ES-I3 (cell line): ENCODE data around the gene F11.
A peak's percentile ranks its signal among the peaks of the same experiment; 100 is the strongest.
"Not testable (repeated sequence)": the region's sequence is repeated elsewhere in the genome, so short reads cannot be mapped to it uniquely, and the experiment has no call there.

Experiments
- H3K36me3 ChIP-seq: 2 replicates; pipeline ENCODE4 v1.6.1; 2013; ENCODE audit warnings: mild to moderate bottlenecking, low read length, control low read depth, moderate library complexity; ENCODE audit not compliant: insufficient read depth
- H3K4me1 ChIP-seq: 2 replicates; pipeline ENCODE4 v1.6.1; 2013; ENCODE audit warnings: mild to moderate bottlenecking, control low read depth, low read length; ENCODE audit not compliant: insufficient read depth
- H3K9ac ChIP-seq: 2 replicates; pipeline ENCODE4 v1.6.1; 2013; ENCODE audit warnings: low read depth, mild to moderate bottlenecking, low read length, moderate library complexity
- H3K9me3 ChIP-seq: 2 replicates; pipeline ENCODE4 v1.6.1; 2013; ENCODE audit warnings: mild to moderate bottlenecking, low read length, moderate library complexity; ENCODE audit not compliant: control insufficient read depth, insufficient read depth

F11 gene

GRCh38 chr4:186241616-186242015 lies 24.4 kb upstream of the F11 start:
- no peak overlapping the region for H3K9ac ChIP-seq
- H3K4me1 ChIP-seq = peaks cover 12% of the 10 kb centered on the region
- peaks cover 4% of the 10 kb centered on the region; the same call in 1 of the 2 replicates for H3K36me3 ChIP-seq
- H3K9me3 ChIP-seq = peaks cover 4% of the 10 kb centered on the region; the same call in 1 of the 2 replicates

- H3K9ac ChIP-seq, H3K9me3 ChIP-seq, H3K36me3 ChIP-seq: not testable (repeated sequence)
- H3K4me1 ChIP-seq = peaks cover 12% of the 10 kb centered on the region
Measured at GRCh38 chr4:186242031-186242430, 24.0 kb upstream of the F11 start.

- H3K36me3 ChIP-seq = peaks cover 4% of the 10 kb centered on the region; the same call in 1 of the 2 replicates
- peaks cover 15% of the 10 kb centered on the region for H3K4me1 ChIP-seq
- H3K9ac ChIP-seq = no peak overlapping the region
- peaks cover 4% of the 10 kb centered on the region; the same call in 1 of the 2 replicates for H3K9me3 ChIP-seq
Measured at GRCh38 chr4:186243331-186243730, 22.7 kb upstream of the F11 start.

- Histone ChIP-seq H3K9ac (peak overlapping the region; percentile 38), H3K9me3 (peaks cover 4% of the 10 kb centered on the region; the same call in 1 of the 2 replicates), H3K36me3 (peaks cover 4% of the 10 kb centered on the region; the same call in 1 of the 2 replicates), H3K4me1 (peaks cover 22% of the 10 kb centered on the region)
Measured at GRCh38 chr4:186244835-186245234, 21.2 kb upstream of the F11 start.

- H3K9me3 ChIP-seq, H3K36me3 ChIP-seq: not testable (repeated sequence)
- Histone ChIP-seq H3K9ac (peak overlapping the region; percentile 41), H3K4me1 (peaks cover 28% of the 10 kb centered on the region)
Measured at GRCh38 chr4:186247062-186247752, 18.8 kb upstream of the F11 start.

GRCh38 chr4:186248643-186249042 lies 17.3 kb upstream of the F11 start:
- peaks cover 28% of the 10 kb centered on the region for H3K4me1 ChIP-seq
- no peak overlapping the region for H3K9ac ChIP-seq
- peaks cover 4% of the 10 kb centered on the region; the same call in 1 of the 2 replicates for H3K36me3 ChIP-seq
- peaks cover 4% of the 10 kb centered on the region; the same call in 1 of the 2 replicates for H3K9me3 ChIP-seq

- Histone ChIP-seq H3K9me3 (no peaks in the 10 kb centered on the region), H3K9ac (no peak overlapping the region; the same call in 1 of the 2 replicates), H3K36me3 (no peaks in the 10 kb centered on the region), H3K4me1 (peaks cover 28% of the 10 kb centered on the region)
Measured at GRCh38 chr4:186249785-186250754, 15.9 kb upstream of the F11 start.

GRCh38 chr4:186250760-186251159 lies 15.2 kb upstream of the F11 start:
- no peaks in the 10 kb centered on the region for H3K9me3 ChIP-seq
- H3K36me3 ChIP-seq = no peaks in the 10 kb centered on the region
- peaks cover 28% of the 10 kb centered on the region for H3K4me1 ChIP-seq
- no peak overlapping the region; the same call in 1 of the 2 replicates for H3K9ac ChIP-seq

- Histone ChIP-seq H3K36me3 (no peaks in the 10 kb centered on the region), H3K9me3 (peaks cover 3% of the 10 kb centered on the region), H3K9ac (no peak overlapping the region), H3K4me1 (peaks cover 18% of the 10 kb centered on the region)
Measured at GRCh38 chr4:186255122-186255521, 10.9 kb upstream of the F11 start.

- Histone ChIP-seq H3K9me3 (peaks cover 3% of the 10 kb centered on the region), H3K36me3 (no peaks in the 10 kb centered on the region), H3K4me1 (no peaks in the 10 kb centered on the region), H3K9ac (no peak overlapping the region)
Measured at GRCh38 chr4:186258216-186258811, 7.7 kb upstream of the F11 start.

- Histone ChIP-seq H3K9ac (no peak overlapping the region), H3K36me3 (no peaks in the 10 kb centered on the region), H3K4me1 (peaks cover 9% of the 10 kb centered on the region; the same call in 1 of the 2 replicates), H3K9me3 (peaks cover 3% of the 10 kb centered on the region)
Measured at GRCh38 chr4:186260117-186260503, 5.9 kb upstream of the F11 start.

GRCh38 chr4:186260504-186261448 lies 5.2 kb upstream of the F11 start:
- peaks cover 3% of the 10 kb centered on the region for H3K9me3 ChIP-seq
- H3K36me3 ChIP-seq = no peaks in the 10 kb centered on the region
- peaks cover 9% of the 10 kb centered on the region; the same call in 1 of the 2 replicates for H3K4me1 ChIP-seq
- H3K9ac ChIP-seq = no peak overlapping the region

- H3K9ac ChIP-seq = peak overlapping the region; percentile 32
- H3K4me1 ChIP-seq = peaks cover 13% of the 10 kb centered on the region
- no peaks in the 10 kb centered on the region for H3K36me3 ChIP-seq
- H3K9me3 ChIP-seq = peaks cover 1% of the 10 kb centered on the region
Measured at GRCh38 chr4:186264660-186265059, 1.3 kb upstream of the F11 start.
